HFF-Myc (cell line): ENCODE measurements around the gene KRT85.

Source experiments
- DNase-seq: peaks from one replicate; pipeline ENCODE4 v3.0.0-alpha.2; 2011; ENCODE audit warnings: low read depth; ENCODE audit errors: extremely low read depth
- H3K4me3 ChIP-seq: replicated peaks from 2 replicates; pipeline ENCODE4 v1.5.1; 2011; ENCODE audit warnings: low read depth, mild to moderate bottlenecking, control low read depth, low read length
- CTCF ChIP-seq: IDR thresholded peaks from 2 replicates; pipeline ENCODE4 v1.5.1; 2012; ENCODE audit warnings: mild to moderate bottlenecking, low read depth, low read length, control low read depth; ENCODE audit errors: missing control alignments

Gene KRT85

GRCh38 chr12:52344111-52344510 lies 23.2 kb downstream of the KRT85 start:
- no peak overlapping the region for H3K4me3 ChIP-seq
- TF ChIP-seq CTCF, result no peak
- no peak for DNase-seq

DNA sequence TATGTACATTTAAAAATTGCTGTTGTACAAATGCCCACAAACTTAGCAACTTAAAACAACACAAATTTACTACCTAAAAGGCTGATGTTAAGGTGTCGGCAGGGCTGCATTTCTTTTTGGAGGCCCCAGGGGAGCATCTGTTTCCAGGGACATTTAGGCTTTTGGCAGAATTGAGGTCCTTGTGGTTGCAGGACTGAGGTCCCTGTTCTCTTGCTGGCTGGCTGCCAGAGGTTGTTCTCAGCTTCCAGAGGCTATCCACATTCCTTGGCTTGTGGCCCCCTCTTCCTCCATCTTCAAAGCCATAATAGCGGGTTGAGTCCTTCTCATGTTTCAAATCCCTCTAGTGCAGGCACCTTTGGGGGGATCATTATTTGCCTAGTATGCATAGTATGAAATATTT lies 23.7 kb downstream of the KRT85 start:
- no peak for TF ChIP-seq CTCF
- DNase-seq, result no peak
- no peak overlapping the region for H3K4me3 ChIP-seq

- DNase-seq, result no peak
- no peak for TF ChIP-seq CTCF
- no peak overlapping the region for H3K4me3 ChIP-seq
These were observed 24.3 kb downstream of the KRT85 start for GRCh38 chr12:52342781-52343490.

DNA sequence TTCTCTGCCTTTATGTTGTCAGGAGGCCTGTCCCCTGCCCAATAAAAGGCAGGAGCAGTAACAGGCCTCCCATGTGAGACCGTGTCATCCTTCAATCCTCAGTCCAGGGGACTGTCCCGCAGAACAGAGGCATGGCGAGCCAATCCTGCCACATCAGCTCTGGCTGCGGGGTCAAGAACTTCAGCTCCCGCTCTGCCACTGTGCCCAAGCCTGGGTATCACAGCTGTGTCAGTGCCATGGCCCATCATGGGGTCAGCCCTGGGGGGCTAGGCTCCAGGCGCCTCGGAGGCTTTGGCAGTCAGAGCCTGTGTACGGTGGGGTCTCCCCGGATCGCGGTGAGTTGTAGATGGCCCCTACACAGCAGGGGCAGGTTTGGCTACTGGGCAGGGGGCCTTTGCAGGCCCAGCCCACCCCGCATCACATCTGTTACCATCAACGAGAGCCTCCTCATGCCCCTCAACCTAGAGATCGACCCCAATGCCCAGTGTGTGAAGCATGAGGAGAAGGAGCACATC lies 26.2 kb downstream of the KRT85 start:
- TF ChIP-seq CTCF, result no peak

GRCh38 chr12:52338241-52338960 lies 28.9 kb downstream of the KRT85 start:
- H3K4me3 ChIP-seq, result no peak overlapping the region
- no peak for DNase-seq
- no peak for TF ChIP-seq CTCF

More for the DNA sequence above, 26.2 kb downstream of the KRT85 start:
- no peak overlapping the region for H3K4me3 ChIP-seq
- DNase-seq, result no peak

DNA sequence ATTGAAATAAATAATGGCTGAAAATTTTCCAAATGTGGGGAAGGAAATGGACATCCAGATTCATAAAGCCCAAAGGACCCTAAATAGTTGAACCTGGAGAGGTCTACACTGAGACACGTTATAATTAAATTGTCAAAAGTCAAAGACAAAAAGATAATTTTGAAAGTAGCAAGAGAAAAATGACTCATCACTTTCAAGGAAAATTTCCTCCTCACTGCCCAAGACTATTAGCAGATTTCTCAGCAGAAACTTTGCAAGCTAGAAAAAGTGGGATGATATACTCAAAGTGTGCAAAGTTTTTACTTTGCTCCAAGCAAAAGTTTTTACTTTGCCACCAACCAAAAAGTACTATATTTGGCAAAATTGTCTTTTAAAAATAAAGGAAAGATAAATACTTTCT lies 30.2 kb downstream of the KRT85 start:
- no peak for DNase-seq
- no peak overlapping the region for H3K4me3 ChIP-seq
- no peak for TF ChIP-seq CTCF
